Stomach smooth muscle (tissue), 2 donors: ENCODE measurements around the gene RASSF8.
A peak's percentile ranks its signal among the peaks of the same experiment; 100 is the strongest.

Experiments
- H3K27ac ChIP-seq: one replicate; pipeline ENCODE4 v1.7.0; 2013; ENCODE audit warnings: mild to moderate bottlenecking, low read length, inconsistent platforms
- H3K27me3 ChIP-seq, 2 donors: one replicate each; pipeline ENCODE4 v1.7.0; 2013; ENCODE audit warnings: low read length in 2 of 2; ENCODE audit not compliant: insufficient read depth in 2 of 2, control insufficient read depth in 1 of 2
- H3K36me3 ChIP-seq, 2 donors: one replicate each; pipeline ENCODE4 v1.7.0; 2013; ENCODE audit warnings: low read length in 2 of 2; ENCODE audit not compliant: control insufficient read depth in 2 of 2, insufficient read depth in 2 of 2
- H3K4me1 ChIP-seq: one replicate; pipeline ENCODE4 v1.7.0; 2013; ENCODE audit warnings: low read length; ENCODE audit not compliant: control insufficient read depth, insufficient read depth
- H3K4me3 ChIP-seq, 2 donors: one replicate each; pipeline ENCODE4 v1.7.0; 2013; ENCODE audit warnings: low read length in 2 of 2
- H3K9ac ChIP-seq, 2 donors: one replicate each; pipeline ENCODE4 v1.7.0; 2013; ENCODE audit warnings: low read length in 2 of 2, mild to moderate bottlenecking in 1 of 2
- H3K9me3 ChIP-seq, 2 donors: one replicate each; pipeline ENCODE4 v1.7.0; 2013; ENCODE audit warnings: low read length in 2 of 2; ENCODE audit not compliant: control insufficient read depth in 2 of 2
- donor health status: healthy.
- donor health status: Pancreatic carcinoma.

The RASSF8 gene

DNA sequence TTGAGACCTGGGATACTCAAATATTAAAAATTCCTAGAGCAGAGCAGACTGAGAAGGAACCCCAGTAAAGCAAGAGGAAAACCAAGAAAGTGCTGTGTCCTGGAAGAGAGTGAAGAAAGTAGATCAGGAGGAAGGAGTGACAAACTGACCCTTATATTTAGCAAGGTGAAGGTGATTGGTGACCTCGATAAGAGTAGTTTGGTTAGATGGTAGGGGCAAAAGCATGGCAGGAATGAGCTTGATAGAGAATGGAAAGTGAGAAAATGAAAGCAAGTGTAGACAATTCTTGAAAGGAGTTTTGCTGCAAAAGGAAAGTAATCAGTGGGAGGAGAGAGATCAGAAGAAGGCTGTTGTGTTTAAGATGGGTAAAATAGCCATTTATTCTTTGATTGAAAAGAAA, 51.1 kb downstream of the RASSF8 start:
- Histone ChIP-seq H3K4me3 (no peak overlapping the region), H3K27me3 (no peaks in the 10 kb centered on the region), H3K36me3 (no peaks in the 10 kb centered on the region), H3K9ac (no peak overlapping the region), H3K4me1 (peaks cover 29% of the 10 kb centered on the region), H3K27ac (peak overlapping the region; percentile 81), H3K9me3 (no peaks in the 10 kb centered on the region)

DNA sequence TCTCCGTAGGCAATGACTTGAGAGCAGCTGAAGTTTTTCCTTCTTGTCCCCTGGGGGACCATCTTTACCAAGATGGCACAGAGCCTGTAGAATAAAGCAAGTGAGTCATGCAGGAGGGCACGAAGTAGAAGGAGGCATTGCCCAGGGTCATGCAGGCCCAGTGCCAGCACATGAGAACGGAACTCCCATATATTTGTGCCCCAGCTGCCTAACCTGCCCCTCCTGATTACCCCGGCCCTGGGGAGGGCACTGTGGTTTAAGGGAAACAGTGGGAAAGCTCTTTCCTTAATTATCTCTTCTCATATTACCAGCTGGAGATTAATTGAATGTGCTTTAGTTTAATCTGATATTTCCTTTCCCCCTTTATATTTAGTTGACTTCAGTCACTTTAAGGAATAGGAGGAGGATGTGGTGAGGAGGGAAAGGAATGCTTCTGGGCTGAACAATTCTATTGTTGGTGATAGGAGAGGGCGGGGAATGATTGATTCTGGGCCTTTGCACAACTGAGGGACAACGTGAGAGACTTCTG, 51.9 kb downstream of the RASSF8 start:
- Histone ChIP-seq H3K4me3 (peak overlapping the region in 1 of 2 donors; percentile 16), H3K27ac (peak overlapping the region; percentile 81), H3K4me1 (peaks cover 29% of the 10 kb centered on the region), H3K27me3 (no peaks in the 10 kb centered on the region), H3K36me3 (no peaks in the 10 kb centered on the region), H3K9me3 (no peaks in the 10 kb centered on the region), H3K9ac (peak overlapping the region; percentile 37 to 52)

DNA sequence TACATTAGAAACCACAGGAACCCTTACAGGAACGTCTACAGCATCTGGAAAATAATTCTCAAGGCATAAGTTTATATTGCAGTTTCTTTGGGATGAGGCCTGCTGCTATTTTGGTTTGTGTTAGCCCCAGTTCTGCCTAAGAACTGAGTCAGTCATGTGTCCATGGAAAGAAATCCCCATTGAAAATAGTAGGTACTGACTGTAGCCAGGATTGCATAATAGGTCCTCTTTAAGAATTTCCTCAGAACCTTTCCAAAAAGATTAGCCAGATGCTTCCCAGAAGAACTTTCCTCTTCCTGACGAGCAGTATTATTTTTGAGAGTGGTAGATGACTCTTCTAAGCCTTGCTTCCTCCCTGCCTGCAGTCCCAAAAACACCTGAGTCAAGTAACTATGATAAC, 52.6 kb downstream of the RASSF8 start:
- H3K27ac ChIP-seq, result peak overlapping the region; percentile 81
- no peaks in the 10 kb centered on the region for H3K27me3 ChIP-seq
- H3K9me3 ChIP-seq, result no peaks in the 10 kb centered on the region
- peak overlapping the region; percentile 35 to 39 for H3K4me3 ChIP-seq
- peak overlapping the region in 1 of 2 donors; percentile 52 for H3K9ac ChIP-seq
- no peaks in the 10 kb centered on the region for H3K36me3 ChIP-seq
- peaks cover 29% of the 10 kb centered on the region for H3K4me1 ChIP-seq

DNA sequence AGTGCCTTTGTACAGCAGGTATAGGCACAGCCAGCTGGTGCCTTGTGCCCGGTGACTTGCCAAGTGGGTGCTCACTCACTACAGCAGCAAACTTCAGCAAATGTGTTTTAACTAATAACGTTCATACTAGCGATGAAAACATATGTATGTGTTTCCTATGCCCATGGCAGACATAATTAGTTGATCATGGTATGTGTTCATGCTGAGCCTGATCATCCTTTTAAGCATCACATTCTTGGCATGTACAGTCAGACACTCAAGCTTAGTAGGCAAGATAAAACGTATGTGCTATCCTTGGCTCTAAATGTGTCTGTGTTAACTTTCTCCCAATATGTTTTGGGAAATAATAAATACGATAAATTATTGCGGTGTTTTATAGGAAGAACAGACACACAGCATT, 55.6 kb downstream of the RASSF8 start:
- Histone ChIP-seq H3K9ac (no peak overlapping the region), H3K27ac (peak overlapping the region; percentile 42), H3K27me3 (no peaks in the 10 kb centered on the region), H3K4me3 (no peak overlapping the region), H3K9me3 (no peaks in the 10 kb centered on the region), H3K4me1 (peaks cover 24% of the 10 kb centered on the region), H3K36me3 (no peaks in the 10 kb centered on the region)

GRCh38 chr12:26016516-26016915, 58.0 kb downstream of the RASSF8 start:
- Histone ChIP-seq H3K36me3 (no peaks in the 10 kb centered on the region), H3K27me3 (no peaks in the 10 kb centered on the region), H3K27ac (no peak overlapping the region), H3K9me3 (no peaks in the 10 kb centered on the region), H3K4me1 (peaks cover 5% of the 10 kb centered on the region), H3K9ac (no peak overlapping the region), H3K4me3 (no peak overlapping the region)

GRCh38 chr12:26017484-26018211, 59.2 kb downstream of the RASSF8 start:
- Histone ChIP-seq H3K9ac (no peak overlapping the region), H3K36me3 (no peaks in the 10 kb centered on the region), H3K27me3 (no peaks in the 10 kb centered on the region), H3K27ac (no peak overlapping the region), H3K4me1 (peaks cover 3% of the 10 kb centered on the region), H3K9me3 (no peaks in the 10 kb centered on the region), H3K4me3 (peak overlapping the region in 1 of 2 donors; percentile 4)

DNA sequence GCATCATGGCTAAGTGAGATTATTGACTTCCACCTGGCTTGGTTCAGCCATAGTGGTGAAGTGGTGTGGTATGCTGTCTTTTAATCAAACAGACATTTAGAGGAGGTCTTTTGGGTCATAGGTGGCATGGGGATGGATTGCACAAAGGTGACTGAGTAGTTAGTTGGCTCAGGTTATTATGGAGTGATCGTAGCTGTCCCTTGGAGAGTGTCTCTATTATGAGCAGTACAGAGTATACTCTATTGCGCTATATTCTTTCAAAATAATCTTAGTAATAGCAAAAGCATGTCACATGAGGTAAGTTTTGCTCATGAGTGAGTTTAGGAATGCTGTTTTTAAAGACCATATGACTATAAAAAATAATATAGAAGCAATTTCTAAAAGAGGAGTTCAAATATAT, 60.4 kb downstream of the RASSF8 start:
- no peaks in the 10 kb centered on the region for H3K36me3 ChIP-seq
- H3K27me3 ChIP-seq, result no peaks in the 10 kb centered on the region
- H3K4me1 ChIP-seq, result peaks cover 3% of the 10 kb centered on the region
- no peak overlapping the region for H3K27ac ChIP-seq
- H3K9me3 ChIP-seq, result no peaks in the 10 kb centered on the region
- no peak overlapping the region for H3K9ac ChIP-seq
- no peak overlapping the region for H3K4me3 ChIP-seq

DNA sequence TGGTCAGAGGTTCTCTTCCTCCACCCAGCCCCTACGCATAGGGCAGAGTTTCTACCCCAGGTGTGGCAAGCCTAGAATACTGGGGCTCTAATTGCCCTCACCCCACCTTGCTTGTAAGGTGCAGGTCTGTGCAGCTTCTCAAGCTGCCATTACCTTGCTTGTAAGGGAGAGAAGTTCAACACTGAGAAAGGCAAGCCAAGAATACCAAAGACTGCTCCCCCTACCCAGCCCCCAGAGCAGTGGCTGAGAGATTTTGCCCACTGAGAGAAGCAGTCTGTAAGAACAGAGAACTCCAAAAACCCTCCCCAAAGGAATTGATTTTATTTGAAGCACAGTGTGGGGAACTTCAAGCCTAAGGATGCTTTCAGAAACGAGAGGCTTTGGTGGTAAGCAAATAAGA, 63.1 kb downstream of the RASSF8 start:
- H3K27ac ChIP-seq, result no peak overlapping the region
- no peaks in the 10 kb centered on the region for H3K27me3 ChIP-seq
- H3K36me3 ChIP-seq, result no peaks in the 10 kb centered on the region
- H3K4me3 ChIP-seq, result no peak overlapping the region
- H3K4me1 ChIP-seq, result peaks cover 3% of the 10 kb centered on the region
- H3K9me3 ChIP-seq, result no peaks in the 10 kb centered on the region
- no peak overlapping the region for H3K9ac ChIP-seq

- no peaks in the 10 kb centered on the region for H3K36me3 ChIP-seq
- no peaks in the 10 kb centered on the region for H3K27me3 ChIP-seq
- peaks cover 3% of the 10 kb centered on the region for H3K4me1 ChIP-seq
- no peak overlapping the region for H3K4me3 ChIP-seq
- H3K9ac ChIP-seq, result no peak overlapping the region
- H3K9me3 ChIP-seq, result no peaks in the 10 kb centered on the region
- no peak overlapping the region for H3K27ac ChIP-seq
Observed at GRCh38 chr12:26022043-26022442, 63.6 kb downstream of the RASSF8 start.

GRCh38 chr12:26026713-26027112, 68.2 kb downstream of the RASSF8 start:
- Histone ChIP-seq H3K9ac (no peak overlapping the region), H3K36me3 (no peaks in the 10 kb centered on the region), H3K4me3 (no peak overlapping the region), H3K27ac (no peak overlapping the region), H3K27me3 (no peaks in the 10 kb centered on the region), H3K4me1 (peaks cover 9% of the 10 kb centered on the region), H3K9me3 (no peaks in the 10 kb centered on the region)

DNA sequence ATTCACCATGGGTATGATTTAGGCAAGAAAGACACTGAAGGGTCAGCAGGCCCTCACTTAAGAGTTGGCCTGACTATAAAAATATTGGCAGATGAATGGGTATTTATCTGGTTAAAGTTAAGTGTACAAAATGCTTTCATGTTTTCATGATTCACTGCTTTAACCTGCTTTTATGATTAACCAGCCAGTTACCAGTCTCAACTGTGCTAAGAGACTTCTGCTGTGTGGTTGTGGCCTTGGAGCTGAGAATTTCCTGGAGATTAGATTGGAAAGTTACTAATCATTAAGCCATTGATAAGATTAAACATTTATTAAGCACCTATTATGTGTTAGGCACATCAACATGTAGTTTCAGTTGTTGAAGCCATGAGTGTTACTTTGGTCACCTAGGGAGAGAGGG, 68.9 kb downstream of the RASSF8 start:
- Histone ChIP-seq H3K27ac (no peak overlapping the region), H3K36me3 (no peaks in the 10 kb centered on the region), H3K9ac (no peak overlapping the region), H3K4me1 (peaks cover 9% of the 10 kb centered on the region), H3K27me3 (no peaks in the 10 kb centered on the region), H3K9me3 (no peaks in the 10 kb centered on the region), H3K4me3 (no peak overlapping the region)
